ENCODE measurements around the gene NOM1. TPM values are rescaled to one million over a fixed set of nuclear protein-coding genes. Genes with fewer than 3 reads are reported as not detected.

The NOM1 gene
- total RNA-seq, 2 donors from 2014 or later: 4.1 to 6.3 TPM

DNA sequence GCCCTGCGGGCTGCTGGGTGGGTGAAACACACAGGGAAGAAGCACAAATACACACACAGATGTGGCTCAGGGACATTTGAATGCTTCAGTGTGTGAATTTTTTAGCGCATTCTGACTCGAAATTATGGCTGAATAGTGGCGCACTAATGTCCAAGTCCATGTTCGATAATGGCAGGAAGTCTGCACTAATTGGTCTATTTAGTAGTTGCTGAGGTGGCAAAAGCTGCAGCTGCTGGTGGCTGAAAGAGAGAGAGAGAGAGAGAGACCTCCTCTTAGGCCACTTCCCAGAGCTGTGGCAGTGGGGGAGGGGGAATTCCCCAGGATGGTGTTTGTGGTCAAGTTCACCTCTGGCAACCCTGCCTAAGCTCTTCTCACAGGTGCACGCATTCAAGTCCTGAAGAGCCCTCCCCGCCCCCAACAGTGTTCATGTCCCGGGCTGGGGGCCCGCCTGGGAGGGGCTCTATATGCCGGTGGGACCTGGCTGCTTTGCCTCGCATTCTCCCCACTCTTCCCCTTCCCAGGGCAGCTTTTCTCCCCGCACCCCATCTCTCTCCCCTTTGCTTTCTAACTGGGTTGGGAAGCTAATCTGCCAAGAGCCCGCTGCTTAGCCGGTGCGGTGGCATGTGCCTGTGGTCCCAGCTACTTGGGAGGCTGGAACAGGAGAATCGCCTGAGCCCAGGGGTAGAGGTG lies 67.0 kb downstream of the NOM1 start:
- H3K4me1 ChIP-seq: peaks cover 0 to 31% of the 10 kb centered on the region in 2 donors
- H3K27me3 ChIP-seq: peaks cover 24 to 61% of the 10 kb centered on the region in 2 donors
- H3K36me3 ChIP-seq: no peaks in the 10 kb centered on the region
- no peak overlapping the region for H3K27ac ChIP-seq
- no peaks in the 10 kb centered on the region for H3K9me3 ChIP-seq
- no peak overlapping the region for H3K4me3 ChIP-seq
- DNase-seq (ENCODE audit: low spot score): no peak
- TF ChIP-seq, protein P1, sequence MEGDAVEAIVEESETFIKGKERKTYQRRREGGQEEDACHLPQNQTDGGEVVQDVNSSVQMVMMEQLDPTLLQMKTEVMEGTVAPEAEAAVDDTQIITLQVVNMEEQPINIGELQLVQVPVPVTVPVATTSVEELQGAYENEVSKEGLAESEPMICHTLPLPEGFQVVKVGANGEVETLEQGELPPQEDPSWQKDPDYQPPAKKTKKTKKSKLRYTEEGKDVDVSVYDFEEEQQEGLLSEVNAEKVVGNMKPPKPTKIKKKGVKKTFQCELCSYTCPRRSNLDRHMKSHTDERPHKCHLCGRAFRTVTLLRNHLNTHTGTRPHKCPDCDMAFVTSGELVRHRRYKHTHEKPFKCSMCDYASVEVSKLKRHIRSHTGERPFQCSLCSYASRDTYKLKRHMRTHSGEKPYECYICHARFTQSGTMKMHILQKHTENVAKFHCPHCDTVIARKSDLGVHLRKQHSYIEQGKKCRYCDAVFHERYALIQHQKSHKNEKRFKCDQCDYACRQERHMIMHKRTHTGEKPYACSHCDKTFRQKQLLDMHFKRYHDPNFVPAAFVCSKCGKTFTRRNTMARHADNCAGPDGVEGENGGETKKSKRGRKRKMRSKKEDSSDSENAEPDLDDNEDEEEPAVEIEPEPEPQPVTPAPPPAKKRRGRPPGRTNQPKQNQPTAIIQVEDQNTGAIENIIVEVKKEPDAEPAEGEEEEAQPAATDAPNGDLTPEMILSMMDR (IDR thresholded peaks at IDR 0.05): no peak

DNA sequence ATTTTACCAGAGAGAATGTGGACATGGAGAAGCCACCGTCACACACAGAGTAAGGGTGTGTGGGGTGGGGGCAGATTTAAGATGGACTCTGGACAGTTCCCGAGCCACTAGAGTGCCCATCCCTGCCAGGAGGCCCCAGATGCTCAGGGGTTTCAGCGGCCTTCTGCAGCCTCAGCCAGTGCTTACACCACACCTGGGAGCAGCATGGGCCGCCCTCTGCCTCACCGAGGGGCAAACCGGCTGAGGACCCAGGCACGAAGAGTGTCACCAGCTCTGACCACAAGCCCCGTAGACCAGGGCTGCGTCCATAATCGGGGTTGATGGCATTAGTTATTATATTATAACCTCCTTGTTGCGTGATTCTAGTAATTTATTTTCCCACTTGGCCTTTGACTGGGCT lies 67.6 kb downstream of the NOM1 start:
- H3K27ac ChIP-seq: no peak overlapping the region
- peaks cover 0 to 35% of the 10 kb centered on the region in 2 donors for H3K4me1 ChIP-seq
- H3K4me3 ChIP-seq: no peak overlapping the region
- H3K9me3 ChIP-seq: no peaks in the 10 kb centered on the region
- no peak for DNase-seq (ENCODE audit: low spot score)
- TF ChIP-seq, protein P1 (IDR thresholded peaks at IDR 0.05): no peak
- peaks cover 30 to 61% of the 10 kb centered on the region in 2 donors for H3K27me3 ChIP-seq
- no peaks in the 10 kb centered on the region for H3K36me3 ChIP-seq

- no peak for DNase-seq (ENCODE audit: low spot score)
- H3K4me3 ChIP-seq: no peak overlapping the region
- H3K27ac ChIP-seq: no peak overlapping the region
- H3K36me3 ChIP-seq: no peaks in the 10 kb centered on the region
- TF ChIP-seq, protein P1 (IDR thresholded peaks at IDR 0.05): no peak
- peaks cover 30 to 64% of the 10 kb centered on the region in 2 donors for H3K27me3 ChIP-seq
- no peaks in the 10 kb centered on the region for H3K9me3 ChIP-seq
- H3K4me1 ChIP-seq: peaks cover 0 to 35% of the 10 kb centered on the region in 2 donors
Measured at GRCh38 chr7:157017603-157018327, 68.3 kb downstream of the NOM1 start.

- Histone ChIP-seq H3K27ac (no peak overlapping the region), H3K27me3 (peaks cover 33 to 64% of the 10 kb centered on the region in 2 donors), H3K4me3 (no peak overlapping the region), H3K4me1 (peaks cover 0 to 35% of the 10 kb centered on the region in 2 donors), H3K36me3 (no peaks in the 10 kb centered on the region), H3K9me3 (no peaks in the 10 kb centered on the region)
- no peak for DNase-seq (ENCODE audit: low spot score)
- TF ChIP-seq, protein P1 (IDR thresholded peaks at IDR 0.05): no peak
Measured at GRCh38 chr7:157018328-157018996, 69.0 kb downstream of the NOM1 start.

- TF ChIP-seq, protein P1 (IDR thresholded peaks at IDR 0.05): no peak
- H3K36me3 ChIP-seq: no peaks in the 10 kb centered on the region
- no peak overlapping the region for H3K4me3 ChIP-seq
- peaks cover 0 to 35% of the 10 kb centered on the region in 2 donors for H3K4me1 ChIP-seq
- no peaks in the 10 kb centered on the region for H3K9me3 ChIP-seq
- H3K27me3 ChIP-seq: peaks cover 37 to 58% of the 10 kb centered on the region in 2 donors
- no peak overlapping the region for H3K27ac ChIP-seq
- DNase-seq (ENCODE audit: low spot score): no peak
Measured at GRCh38 chr7:157018997-157019608, 69.6 kb downstream of the NOM1 start.
